ENCODE measurements around the gene OTUD1.

- TF ChIP-seq, protein P1, sequence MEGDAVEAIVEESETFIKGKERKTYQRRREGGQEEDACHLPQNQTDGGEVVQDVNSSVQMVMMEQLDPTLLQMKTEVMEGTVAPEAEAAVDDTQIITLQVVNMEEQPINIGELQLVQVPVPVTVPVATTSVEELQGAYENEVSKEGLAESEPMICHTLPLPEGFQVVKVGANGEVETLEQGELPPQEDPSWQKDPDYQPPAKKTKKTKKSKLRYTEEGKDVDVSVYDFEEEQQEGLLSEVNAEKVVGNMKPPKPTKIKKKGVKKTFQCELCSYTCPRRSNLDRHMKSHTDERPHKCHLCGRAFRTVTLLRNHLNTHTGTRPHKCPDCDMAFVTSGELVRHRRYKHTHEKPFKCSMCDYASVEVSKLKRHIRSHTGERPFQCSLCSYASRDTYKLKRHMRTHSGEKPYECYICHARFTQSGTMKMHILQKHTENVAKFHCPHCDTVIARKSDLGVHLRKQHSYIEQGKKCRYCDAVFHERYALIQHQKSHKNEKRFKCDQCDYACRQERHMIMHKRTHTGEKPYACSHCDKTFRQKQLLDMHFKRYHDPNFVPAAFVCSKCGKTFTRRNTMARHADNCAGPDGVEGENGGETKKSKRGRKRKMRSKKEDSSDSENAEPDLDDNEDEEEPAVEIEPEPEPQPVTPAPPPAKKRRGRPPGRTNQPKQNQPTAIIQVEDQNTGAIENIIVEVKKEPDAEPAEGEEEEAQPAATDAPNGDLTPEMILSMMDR (IDR thresholded peaks at IDR 0.05; ENCODE audit: poor library complexity): no peak
- TF ChIP-seq EZH2phosphoT487 (IDR thresholded peaks at IDR 0.05; ENCODE audit: low read depth, severe bottlenecking, unreplicated experiment) (no peak), EZH2 (IDR thresholded peaks at IDR 0.05; ENCODE audit: borderline replicate concordance) (no peak)
Observed at GRCh38 chr10:23436983-23437382, 1.9 kb upstream of the OTUD1 start.

Measured in hepatocyte (in vitro differentiated cells).